HG03575 (cell line): ENCODE data around the gene SLITRK1.

Source experiments
- ATAC-seq: cut with Tn5 transposase; IDR thresholded peaks from one replicate; pipeline ENCODE4 v1.9.1; 2021; ENCODE audit not compliant: unreplicated experiment, insufficient number of reproducible peaks, low FRiP score; ENCODE audit errors: extremely low read depth

SLITRK1 gene

GRCh38 chr13:83876546-83876945, 5.7 kb downstream of the SLITRK1 start:
- peak; percentile 91 for ATAC-seq

- no peak for ATAC-seq
These were observed 14.6 kb downstream of the SLITRK1 start for GRCh38 chr13:83867708-83868107.

- ATAC-seq, result no peak
These were observed 16.8 kb downstream of the SLITRK1 start for GRCh38 chr13:83865161-83866137.

- ATAC-seq, result no peak
These were observed 28.5 kb downstream of the SLITRK1 start for GRCh38 chr13:83853771-83854170.

GRCh38 chr13:83845106-83845505, 37.2 kb downstream of the SLITRK1 start:
- no peak for ATAC-seq

GRCh38 chr13:83839146-83839545, 43.1 kb downstream of the SLITRK1 start:
- ATAC-seq, result no peak

- ATAC-seq, result no peak
These were observed 50.5 kb downstream of the SLITRK1 start for GRCh38 chr13:83831796-83832195.

- no peak for ATAC-seq
These were observed 52.5 kb downstream of the SLITRK1 start for GRCh38 chr13:83829810-83830209.

GRCh38 chr13:83827338-83827737, 54.9 kb downstream of the SLITRK1 start:
- ATAC-seq, result no peak
